Measurements from ENCODE around the gene OLFM1. TPM values are rescaled to one million over a fixed set of nuclear protein-coding genes. Genes with fewer than 3 reads are reported as not detected.

OLFM1 gene
- total RNA-seq, 1 experiment from 2014 or later, result 3.5 TPM

DNA sequence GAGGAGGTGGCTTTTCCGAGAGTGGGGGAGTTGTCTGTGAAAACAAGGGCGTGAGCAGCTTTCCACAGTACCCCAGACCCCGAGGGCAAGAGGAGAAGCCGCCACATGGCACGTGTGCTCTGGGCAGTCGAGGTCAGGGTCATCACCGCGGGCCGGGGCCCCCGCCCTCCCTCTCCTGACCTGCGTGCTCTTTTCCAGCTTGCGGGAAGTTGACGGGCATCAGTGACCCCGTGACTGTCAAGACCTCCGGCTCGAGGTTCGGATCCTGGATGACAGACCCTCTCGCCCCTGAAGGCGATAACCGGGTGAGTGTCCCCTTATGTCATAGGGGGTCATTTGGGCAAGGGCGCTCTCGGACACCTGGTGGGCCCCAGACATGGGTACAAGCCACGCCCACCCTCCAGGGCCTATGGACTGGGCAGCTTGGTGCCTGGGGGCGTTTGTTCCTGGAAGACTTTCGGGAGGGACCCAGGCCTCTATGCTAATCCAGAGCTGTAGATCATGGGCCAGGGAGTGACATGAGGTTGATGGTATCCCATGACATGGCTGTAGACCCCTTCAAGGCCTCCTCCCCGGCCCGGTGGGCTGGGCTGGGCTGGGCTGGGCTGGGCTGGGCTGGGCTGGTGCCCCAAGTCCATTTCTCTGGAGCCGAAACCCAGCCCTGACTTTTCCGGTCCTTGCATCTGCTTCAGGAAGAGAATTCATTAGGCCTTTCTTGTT is 19.2 kb downstream of the OLFM1 start:
- ChIA-PET RAD21 (ENCODE audit: low non-redundant PET in 1 of 2, low total read pairs in 2 of 2, uncharacterized antibody in 2 of 2, unreplicated experiment in 2 of 2) (no interaction called here), CTCF (no interaction called here), POLR2A (no interaction called here)
- H4K20me1 ChIP-seq (ENCODE audit: insufficient read depth), result no peaks in the 10 kb centered on the region
- no peaks in the 10 kb centered on the region for H3K36me3 ChIP-seq (ENCODE audit: control insufficient read depth in 1 of 2, insufficient read depth in 2 of 2, low read length in 2 of 2)
- peaks cover 15% of the 10 kb centered on the region; the same call in 1 of the 2 replicates for H3K27me3 ChIP-seq (ENCODE audit: insufficient read depth, low read length)
- no peaks in the 10 kb centered on the region for H3K79me2 ChIP-seq (ENCODE audit: insufficient read depth, low read length)
- TF ChIP-seq EZH2phosphoT487 (IDR thresholded peaks at IDR 0.05; ENCODE audit: borderline replicate concordance) (no peak), POLR2A (IDR thresholded peaks at IDR 0.05; ENCODE audit: borderline replicate concordance, extremely low read depth, insufficient read depth, insufficient read length) (no peak), ZNF274 (IDR thresholded peaks at IDR 0.05; ENCODE audit: low read depth, low read length) (no peak), EGR1 (IDR thresholded peaks at IDR 0.05; ENCODE audit: low read depth) (no peak), RAD21 (IDR thresholded peaks at IDR 0.05; ENCODE audit: low read depth) (no peak), SRF (IDR thresholded peaks at IDR 0.05; ENCODE audit: low read depth) (no peak), TCF7L2 (IDR thresholded peaks at IDR 0.05; ENCODE audit: borderline replicate concordance, extremely low read depth, insufficient read depth, insufficient read length) (no peak), ZFX (IDR thresholded peaks at IDR 0.05) (no peak), ELF1 (IDR thresholded peaks at IDR 0.05; ENCODE audit: borderline replicate concordance, low read depth) (no peak), JUND (IDR thresholded peaks at IDR 0.05) (no peak)
- TF ChIP-seq, protein P1, sequence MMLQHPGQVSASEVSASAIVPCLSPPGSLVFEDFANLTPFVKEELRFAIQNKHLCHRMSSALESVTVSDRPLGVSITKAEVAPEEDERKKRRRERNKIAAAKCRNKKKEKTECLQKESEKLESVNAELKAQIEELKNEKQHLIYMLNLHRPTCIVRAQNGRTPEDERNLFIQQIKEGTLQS (IDR thresholded peaks at IDR 0.05), result no peak
- TF ChIP-seq, protein P2, sequence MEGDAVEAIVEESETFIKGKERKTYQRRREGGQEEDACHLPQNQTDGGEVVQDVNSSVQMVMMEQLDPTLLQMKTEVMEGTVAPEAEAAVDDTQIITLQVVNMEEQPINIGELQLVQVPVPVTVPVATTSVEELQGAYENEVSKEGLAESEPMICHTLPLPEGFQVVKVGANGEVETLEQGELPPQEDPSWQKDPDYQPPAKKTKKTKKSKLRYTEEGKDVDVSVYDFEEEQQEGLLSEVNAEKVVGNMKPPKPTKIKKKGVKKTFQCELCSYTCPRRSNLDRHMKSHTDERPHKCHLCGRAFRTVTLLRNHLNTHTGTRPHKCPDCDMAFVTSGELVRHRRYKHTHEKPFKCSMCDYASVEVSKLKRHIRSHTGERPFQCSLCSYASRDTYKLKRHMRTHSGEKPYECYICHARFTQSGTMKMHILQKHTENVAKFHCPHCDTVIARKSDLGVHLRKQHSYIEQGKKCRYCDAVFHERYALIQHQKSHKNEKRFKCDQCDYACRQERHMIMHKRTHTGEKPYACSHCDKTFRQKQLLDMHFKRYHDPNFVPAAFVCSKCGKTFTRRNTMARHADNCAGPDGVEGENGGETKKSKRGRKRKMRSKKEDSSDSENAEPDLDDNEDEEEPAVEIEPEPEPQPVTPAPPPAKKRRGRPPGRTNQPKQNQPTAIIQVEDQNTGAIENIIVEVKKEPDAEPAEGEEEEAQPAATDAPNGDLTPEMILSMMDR (IDR thresholded peaks at IDR 0.05 in 2 of 3, conservative IDR thresholded peaks at IDR 0.05 in 1 of 3; ENCODE audit: borderline replicate concordance in 1 of 3, insufficient read depth in 1 of 3, low read depth in 2 of 3, low read length in 2 of 3), result no peak
- TF ChIP-seq, protein P3, sequence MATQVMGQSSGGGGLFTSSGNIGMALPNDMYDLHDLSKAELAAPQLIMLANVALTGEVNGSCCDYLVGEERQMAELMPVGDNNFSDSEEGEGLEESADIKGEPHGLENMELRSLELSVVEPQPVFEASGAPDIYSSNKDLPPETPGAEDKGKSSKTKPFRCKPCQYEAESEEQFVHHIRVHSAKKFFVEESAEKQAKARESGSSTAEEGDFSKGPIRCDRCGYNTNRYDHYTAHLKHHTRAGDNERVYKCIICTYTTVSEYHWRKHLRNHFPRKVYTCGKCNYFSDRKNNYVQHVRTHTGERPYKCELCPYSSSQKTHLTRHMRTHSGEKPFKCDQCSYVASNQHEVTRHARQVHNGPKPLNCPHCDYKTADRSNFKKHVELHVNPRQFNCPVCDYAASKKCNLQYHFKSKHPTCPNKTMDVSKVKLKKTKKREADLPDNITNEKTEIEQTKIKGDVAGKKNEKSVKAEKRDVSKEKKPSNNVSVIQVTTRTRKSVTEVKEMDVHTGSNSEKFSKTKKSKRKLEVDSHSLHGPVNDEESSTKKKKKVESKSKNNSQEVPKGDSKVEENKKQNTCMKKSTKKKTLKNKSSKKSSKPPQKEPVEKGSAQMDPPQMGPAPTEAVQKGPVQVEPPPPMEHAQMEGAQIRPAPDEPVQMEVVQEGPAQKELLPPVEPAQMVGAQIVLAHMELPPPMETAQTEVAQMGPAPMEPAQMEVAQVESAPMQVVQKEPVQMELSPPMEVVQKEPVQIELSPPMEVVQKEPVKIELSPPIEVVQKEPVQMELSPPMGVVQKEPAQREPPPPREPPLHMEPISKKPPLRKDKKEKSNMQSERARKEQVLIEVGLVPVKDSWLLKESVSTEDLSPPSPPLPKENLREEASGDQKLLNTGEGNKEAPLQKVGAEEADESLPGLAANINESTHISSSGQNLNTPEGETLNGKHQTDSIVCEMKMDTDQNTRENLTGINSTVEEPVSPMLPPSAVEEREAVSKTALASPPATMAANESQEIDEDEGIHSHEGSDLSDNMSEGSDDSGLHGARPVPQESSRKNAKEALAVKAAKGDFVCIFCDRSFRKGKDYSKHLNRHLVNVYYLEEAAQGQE (IDR thresholded peaks at IDR 0.05; ENCODE audit: low read depth), result no peak
- TF ChIP-seq, protein P4, sequence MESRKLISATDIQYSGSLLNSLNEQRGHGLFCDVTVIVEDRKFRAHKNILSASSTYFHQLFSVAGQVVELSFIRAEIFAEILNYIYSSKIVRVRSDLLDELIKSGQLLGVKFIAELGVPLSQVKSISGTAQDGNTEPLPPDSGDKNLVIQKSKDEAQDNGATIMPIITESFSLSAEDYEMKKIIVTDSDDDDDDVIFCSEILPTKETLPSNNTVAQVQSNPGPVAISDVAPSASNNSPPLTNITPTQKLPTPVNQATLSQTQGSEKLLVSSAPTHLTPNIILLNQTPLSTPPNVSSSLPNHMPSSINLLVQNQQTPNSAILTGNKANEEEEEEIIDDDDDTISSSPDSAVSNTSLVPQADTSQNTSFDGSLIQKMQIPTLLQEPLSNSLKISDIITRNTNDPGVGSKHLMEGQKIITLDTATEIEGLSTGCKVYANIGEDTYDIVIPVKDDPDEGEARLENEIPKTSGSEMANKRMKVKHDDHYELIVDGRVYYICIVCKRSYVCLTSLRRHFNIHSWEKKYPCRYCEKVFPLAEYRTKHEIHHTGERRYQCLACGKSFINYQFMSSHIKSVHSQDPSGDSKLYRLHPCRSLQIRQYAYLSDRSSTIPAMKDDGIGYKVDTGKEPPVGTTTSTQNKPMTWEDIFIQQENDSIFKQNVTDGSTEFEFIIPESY (IDR thresholded peaks at IDR 0.05; ENCODE audit: extremely low read depth, insufficient replicate concordance, low read length), result no peak
- intact Hi-C loops (cut with micrococcal nuclease), result no loop called here
- no peak overlapping the region for H3K4me2 ChIP-seq (ENCODE audit: low read length)
- no peaks in the 10 kb centered on the region for H3K9me3 ChIP-seq (ENCODE audit: control insufficient read depth in 1 of 2, insufficient read depth in 1 of 2, low read depth in 1 of 2, low read length in 2 of 2)
- no peak overlapping the region for H3K27ac ChIP-seq (ENCODE audit: low read depth, low read length)
- H3K9ac ChIP-seq (ENCODE audit: low read length), result no peak overlapping the region
- ATAC-seq (no peak), DNase-seq (ENCODE audit: low read depth, low spot score) (no peak)
- no peaks in the 10 kb centered on the region for H3K4me1 ChIP-seq (ENCODE audit: control insufficient read depth in 1 of 2, insufficient read depth in 2 of 2, low read length in 2 of 2)
- H3K9me2 ChIP-seq (ENCODE audit: insufficient read depth), result no peaks in the 10 kb centered on the region
- H2AFZ ChIP-seq (ENCODE audit: low read depth, low read length, poor library complexity, severe bottlenecking), result no peak overlapping the region
- H3K4me3 ChIP-seq (replicated peaks in 1 of 2; ENCODE audit: low read depth in 1 of 2, low read length in 2 of 2), result no peak overlapping the region
- BruUV-seq (replicated peaks), result no TSS peak
